CD4-positive, alpha-beta T cell treated with Interleukin-4 for 1 hour (primary cell): Measurements from ENCODE around the gene DIP2B.

Experiments used
- DNase-seq, 2 donors: peaks; one replicate each; pipeline ENCODE4 v3.0.0-alpha.2; 2020 to 2022

Gene DIP2B

DNA sequence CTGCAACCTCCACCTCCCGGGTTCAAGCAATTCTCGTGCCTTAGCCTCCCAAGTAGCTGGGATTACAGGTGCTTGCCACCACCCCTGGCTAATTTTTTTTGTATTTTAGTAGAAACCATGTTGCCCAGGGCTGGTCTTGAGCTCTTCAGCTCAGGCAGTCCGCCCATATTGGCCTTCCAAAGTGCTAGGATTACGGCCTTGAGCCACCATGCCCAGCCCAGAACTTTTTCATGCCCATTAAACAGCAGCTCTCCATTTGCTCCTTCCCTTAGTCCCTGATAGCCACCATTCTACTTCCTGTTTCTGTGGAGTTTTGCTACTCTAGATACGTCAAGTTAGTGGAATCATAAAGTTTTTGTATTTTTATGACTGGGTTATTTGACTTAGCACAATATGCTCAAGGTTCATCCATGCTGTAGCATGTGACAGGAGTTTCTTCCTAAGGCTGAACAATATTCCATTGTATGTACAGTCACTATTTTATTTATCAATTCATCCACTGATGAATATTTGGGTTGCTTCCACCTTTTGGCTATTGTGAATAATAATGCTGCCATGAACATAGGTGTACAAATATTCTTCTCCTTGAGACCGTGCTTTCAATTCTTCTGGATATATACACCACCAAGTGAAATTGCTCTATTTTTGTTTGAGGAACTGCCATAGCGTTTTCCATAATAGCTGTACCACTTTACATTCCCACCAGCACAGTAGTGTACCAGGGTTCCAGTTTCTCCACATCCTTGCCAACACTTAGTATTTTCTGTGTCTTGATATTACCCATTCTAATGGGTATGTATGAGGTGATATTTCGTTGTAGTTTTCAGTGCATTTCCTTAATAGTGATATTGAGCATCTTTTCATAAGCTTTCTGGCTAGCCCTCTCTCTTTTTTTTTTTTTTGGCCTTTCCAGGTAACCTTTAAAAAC lies 274.1 kb downstream of the DIP2B start:
- no peak for DNase-seq

- no peak for DNase-seq
These were observed 275.2 kb downstream of the DIP2B start for GRCh38 chr12:50780013-50780412.

DNA sequence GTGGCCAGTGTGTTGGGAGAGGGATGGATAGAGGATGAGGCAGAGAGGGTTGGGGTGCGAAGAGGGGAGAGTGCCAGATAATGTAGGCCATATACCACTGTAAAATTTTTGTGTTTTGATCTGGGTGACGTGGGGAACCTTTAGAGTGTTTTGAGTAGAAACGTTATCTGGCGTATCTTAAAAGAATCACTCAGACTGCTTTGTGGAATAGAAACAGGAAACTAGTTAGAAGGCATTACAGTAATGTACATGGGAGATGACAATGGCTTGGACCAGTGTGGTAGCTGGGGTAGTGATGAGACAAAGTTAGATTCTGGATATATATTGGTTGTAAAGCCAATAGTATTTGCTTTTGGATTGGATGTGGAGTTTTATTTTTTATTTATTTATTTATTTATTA lies 279.7 kb downstream of the DIP2B start:
- DNase-seq: no peak

DNA sequence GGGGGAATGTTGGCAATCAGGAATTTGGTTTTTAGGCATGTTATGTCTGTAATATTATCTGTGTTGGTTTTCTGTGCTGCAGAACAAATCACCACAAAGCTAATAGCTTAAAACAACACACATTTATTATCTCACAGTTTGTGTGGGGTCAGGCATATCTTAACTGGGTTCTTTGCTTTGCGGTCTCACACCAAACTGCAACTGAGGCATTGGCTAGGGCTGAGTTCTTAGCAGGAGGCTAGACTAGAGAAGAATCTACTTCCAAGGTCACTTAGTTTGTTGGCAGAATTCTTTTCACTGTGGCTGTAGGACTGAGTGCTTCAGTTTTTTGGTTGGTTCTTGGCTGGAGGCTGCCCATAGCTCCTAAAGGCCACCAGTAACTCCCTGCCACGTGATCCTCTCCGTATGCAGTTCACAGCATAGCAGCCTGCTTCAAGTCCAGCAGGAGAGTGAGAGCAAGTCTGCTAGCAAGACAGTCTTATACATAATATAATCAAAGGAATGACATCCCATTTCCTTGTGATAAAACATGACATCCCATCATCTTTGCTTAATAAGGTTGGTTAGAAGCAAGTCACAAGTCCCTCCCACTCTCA lies 280.7 kb downstream of the DIP2B start:
- DNase-seq: no peak

DNA sequence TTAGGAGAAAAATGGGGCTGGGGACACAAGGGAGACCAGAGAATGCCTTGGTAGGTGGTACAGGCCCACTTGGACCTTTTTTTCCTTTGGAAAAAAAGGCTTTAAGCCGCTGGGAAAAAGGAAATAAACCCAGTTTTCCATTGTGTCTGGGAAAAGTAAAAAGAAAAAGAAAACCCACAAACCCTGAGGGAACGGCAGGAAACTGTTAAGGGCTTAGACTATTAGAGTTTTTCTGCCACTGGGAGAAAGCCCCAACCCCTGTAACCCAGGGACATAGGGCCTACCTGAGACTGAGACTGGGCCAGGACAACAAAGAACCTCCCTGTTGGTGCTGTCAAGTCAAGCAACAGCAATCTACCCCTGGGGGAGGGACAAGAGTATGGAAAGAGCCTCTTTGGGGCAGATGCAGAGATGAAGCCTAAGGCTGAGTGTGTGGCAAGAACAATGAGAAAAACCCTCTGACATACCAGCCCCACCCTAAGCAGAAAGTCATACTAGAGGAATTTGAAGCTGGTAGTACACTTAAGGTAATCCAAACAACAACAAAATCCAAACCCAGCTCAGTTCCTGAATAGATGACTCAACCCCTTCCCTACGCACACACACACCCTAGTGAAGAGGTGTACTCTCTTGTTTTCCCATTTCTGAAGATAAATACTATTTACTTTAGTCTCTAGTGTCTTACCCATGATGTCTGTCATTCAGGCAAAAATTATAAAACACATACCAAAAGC lies 281.9 kb downstream of the DIP2B start:
- no peak for DNase-seq

- DNase-seq: no peak
These were observed 282.8 kb downstream of the DIP2B start for GRCh38 chr12:50787618-50788017.

DNA sequence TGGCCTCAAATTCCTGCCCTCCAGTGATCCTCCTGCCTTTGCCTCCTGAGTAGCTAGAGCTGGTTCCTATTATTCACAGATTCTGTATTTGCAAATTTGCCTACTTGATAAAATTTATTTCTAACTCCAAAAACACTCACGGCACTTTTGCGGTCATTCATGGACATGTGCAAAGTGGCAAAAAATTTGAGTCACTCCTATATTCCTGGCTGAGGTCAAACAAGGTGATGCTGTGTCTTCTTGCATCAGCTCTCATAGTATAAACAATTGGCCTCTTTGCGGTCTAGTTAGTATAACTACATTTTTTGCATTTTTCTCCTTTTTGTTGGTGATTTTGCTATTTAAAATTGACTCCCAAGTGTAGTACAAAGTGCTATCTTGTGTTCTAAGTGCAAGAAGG lies 283.8 kb downstream of the DIP2B start:
- DNase-seq: no peak

GRCh38 chr12:50790081-50790480 lies 285.3 kb downstream of the DIP2B start:
- no peak for DNase-seq
